ENCODE results near the gene TGFBR3. TPM values are rescaled to one million over a fixed set of nuclear protein-coding genes. Genes with fewer than 3 reads are reported as not detected.

The TGFBR3 gene
- total RNA-seq, 4 donors from 2014 or later: 37.3 to 61.7 (median 48.4) TPM

DNA sequence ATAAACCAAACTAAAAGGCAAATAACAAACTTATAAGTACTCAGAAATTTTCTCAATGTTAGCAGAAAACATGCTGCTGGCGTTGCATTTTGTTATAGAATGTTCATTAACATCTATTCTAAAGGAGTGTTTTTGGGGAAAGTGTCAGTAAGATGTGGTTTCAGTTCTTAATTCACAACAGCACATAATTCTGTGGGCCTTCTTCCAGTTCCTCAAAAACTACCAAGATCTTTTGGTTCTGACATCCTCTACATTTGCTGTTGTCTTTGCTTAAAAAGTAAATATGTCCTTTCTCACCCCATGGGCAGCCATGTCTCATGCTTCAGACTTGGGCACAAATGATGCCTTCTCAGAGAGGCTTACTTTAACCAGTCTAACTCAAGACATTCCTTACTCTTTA lies 232.8 kb downstream of the TGFBR3 start:
- TF ChIP-seq, protein P1, sequence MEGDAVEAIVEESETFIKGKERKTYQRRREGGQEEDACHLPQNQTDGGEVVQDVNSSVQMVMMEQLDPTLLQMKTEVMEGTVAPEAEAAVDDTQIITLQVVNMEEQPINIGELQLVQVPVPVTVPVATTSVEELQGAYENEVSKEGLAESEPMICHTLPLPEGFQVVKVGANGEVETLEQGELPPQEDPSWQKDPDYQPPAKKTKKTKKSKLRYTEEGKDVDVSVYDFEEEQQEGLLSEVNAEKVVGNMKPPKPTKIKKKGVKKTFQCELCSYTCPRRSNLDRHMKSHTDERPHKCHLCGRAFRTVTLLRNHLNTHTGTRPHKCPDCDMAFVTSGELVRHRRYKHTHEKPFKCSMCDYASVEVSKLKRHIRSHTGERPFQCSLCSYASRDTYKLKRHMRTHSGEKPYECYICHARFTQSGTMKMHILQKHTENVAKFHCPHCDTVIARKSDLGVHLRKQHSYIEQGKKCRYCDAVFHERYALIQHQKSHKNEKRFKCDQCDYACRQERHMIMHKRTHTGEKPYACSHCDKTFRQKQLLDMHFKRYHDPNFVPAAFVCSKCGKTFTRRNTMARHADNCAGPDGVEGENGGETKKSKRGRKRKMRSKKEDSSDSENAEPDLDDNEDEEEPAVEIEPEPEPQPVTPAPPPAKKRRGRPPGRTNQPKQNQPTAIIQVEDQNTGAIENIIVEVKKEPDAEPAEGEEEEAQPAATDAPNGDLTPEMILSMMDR (IDR thresholded peaks at IDR 0.05 in 4 of 5, conservative IDR thresholded peaks at IDR 0.05 in 1 of 5): no peak
- no peak for TF ChIP-seq POLR2A (IDR thresholded peaks at IDR 0.05)
- peaks cover 3% of the 10 kb centered on the region in 2 donors for H3K4me1 ChIP-seq
- no peak for ATAC-seq
- no peaks in the 10 kb centered on the region for H3K36me3 ChIP-seq
- no peak for DNase-seq
- H3K4me3 ChIP-seq: no peak overlapping the region
- H3K27me3 ChIP-seq: no peaks in the 10 kb centered on the region
- intact Hi-C loops (cut with DNase I; ENCODE audit: low total_unique reads) (no loop called here), in situ Hi-C loops (cut with MboI; ENCODE audit: low sequenced_read_pairs in 4 of 4) (no loop called here)
- no peak overlapping the region for H3K27ac ChIP-seq
- H3K9me3 ChIP-seq: no peaks in the 10 kb centered on the region

DNA sequence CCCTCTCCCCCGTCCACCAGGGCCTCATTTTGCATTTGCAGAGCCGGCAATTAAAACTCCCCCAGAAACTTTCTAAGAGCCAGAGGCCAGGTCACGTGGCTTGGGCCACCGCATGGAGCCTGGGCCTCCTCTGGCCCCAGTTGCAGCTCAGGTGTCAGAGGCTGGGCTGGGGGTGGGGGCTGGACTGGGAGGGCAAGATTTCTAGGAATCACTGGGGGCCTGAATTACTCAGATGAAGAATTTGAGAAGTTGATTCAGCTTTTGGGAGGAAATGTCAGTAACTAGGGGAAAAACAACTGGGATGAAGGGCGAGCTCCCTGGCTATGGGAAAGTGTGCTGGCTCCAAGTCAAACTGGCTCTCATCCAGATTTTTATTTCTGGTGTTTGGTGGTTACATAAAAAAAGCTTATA lies 234.3 kb downstream of the TGFBR3 start:
- intact Hi-C loops (cut with DNase I; ENCODE audit: low total_unique reads) (no loop called here), in situ Hi-C loops (cut with MboI; ENCODE audit: low sequenced_read_pairs in 4 of 4) (no loop called here)
- TF ChIP-seq, protein P1 (IDR thresholded peaks at IDR 0.05 in 4 of 5, conservative IDR thresholded peaks at IDR 0.05 in 1 of 5): no peak
- no peak for TF ChIP-seq POLR2A (IDR thresholded peaks at IDR 0.05)
- H3K27ac ChIP-seq: peak overlapping the region; percentile 62 to 76 (median 72)
- DNase-seq: peak; percentile 23 to 40
- H3K36me3 ChIP-seq: no peaks in the 10 kb centered on the region
- no peaks in the 10 kb centered on the region for H3K9me3 ChIP-seq
- H3K4me1 ChIP-seq: peaks cover 3% of the 10 kb centered on the region in 2 donors
- H3K4me3 ChIP-seq: no peak overlapping the region
- peak; percentile 19 to 29 for ATAC-seq
- no peaks in the 10 kb centered on the region for H3K27me3 ChIP-seq

DNA sequence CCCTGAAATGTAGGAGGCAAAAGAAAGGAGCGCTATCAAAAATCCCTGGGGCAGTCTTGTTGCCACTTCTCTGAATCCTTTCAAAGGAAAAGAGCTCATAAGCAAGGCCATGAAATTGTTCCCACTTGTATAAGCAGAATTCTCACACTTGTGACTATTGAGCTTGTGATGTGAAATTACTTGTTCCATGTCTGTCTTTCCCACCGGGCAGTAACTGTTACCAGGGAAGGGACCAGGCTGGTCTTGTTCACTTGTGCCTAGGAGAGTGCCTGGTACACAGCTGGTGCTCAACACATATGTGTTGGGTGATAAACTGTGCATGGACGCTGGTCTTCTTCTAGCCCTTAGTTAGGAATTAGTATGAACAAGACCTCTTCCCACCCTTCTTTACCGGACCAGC lies 234.7 kb downstream of the TGFBR3 start:
- TF ChIP-seq, protein P1 (IDR thresholded peaks at IDR 0.05 in 4 of 5, conservative IDR thresholded peaks at IDR 0.05 in 1 of 5): no peak
- no peak for TF ChIP-seq POLR2A (IDR thresholded peaks at IDR 0.05)
- intact Hi-C loops (cut with DNase I; ENCODE audit: low total_unique reads) (no loop called here), in situ Hi-C loops (cut with MboI; ENCODE audit: low sequenced_read_pairs in 4 of 4) (no loop called here)
- no peak overlapping the region for H3K4me3 ChIP-seq
- DNase-seq (no peak), ATAC-seq (peak in 1 of 2 donors; percentile 21)
- no peaks in the 10 kb centered on the region for H3K36me3 ChIP-seq
- H3K27ac ChIP-seq: peak overlapping the region; percentile 62 to 76 (median 72)
- H3K9me3 ChIP-seq: no peaks in the 10 kb centered on the region
- H3K27me3 ChIP-seq: no peaks in the 10 kb centered on the region
- H3K4me1 ChIP-seq: peaks cover 3% of the 10 kb centered on the region in 2 donors

DNA sequence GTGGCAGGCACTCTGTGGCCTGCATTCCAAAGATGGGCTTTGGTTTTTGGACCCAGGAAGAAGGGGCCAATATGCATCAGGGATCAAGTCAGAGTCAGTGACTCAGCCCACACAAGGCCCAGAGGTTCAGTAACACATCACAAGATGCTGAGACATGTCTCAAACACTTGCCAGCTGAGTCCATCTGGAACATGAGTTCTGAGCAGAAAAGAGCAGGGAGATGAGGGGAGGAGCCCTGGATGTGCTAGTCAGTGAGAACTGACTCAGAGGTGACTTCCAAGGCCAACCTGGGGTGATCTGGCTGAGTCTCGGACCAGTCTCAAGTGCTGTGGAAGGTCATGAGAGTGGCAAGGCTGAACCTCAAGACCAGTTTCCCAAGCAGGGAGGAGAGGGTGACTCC lies 235.2 kb downstream of the TGFBR3 start:
- H3K27ac ChIP-seq: peak overlapping the region; percentile 62 to 76 (median 72)

More for the DNA sequence above, 235.2 kb downstream of the TGFBR3 start:
- peaks cover 3% of the 10 kb centered on the region in 2 donors for H3K4me1 ChIP-seq
- H3K9me3 ChIP-seq: no peaks in the 10 kb centered on the region
- no peaks in the 10 kb centered on the region for H3K36me3 ChIP-seq
- intact Hi-C loops (cut with DNase I; ENCODE audit: low total_unique reads): no loop called here
- peak; percentile 70 to 85 for DNase-seq
- no peaks in the 10 kb centered on the region for H3K27me3 ChIP-seq
- in situ Hi-C loops (cut with MboI; ENCODE audit: low sequenced_read_pairs in 4 of 4): no loop called here
- peak; percentile 86 to 89 for ATAC-seq
- TF ChIP-seq POLR2A (IDR thresholded peaks at IDR 0.05): no peak
- TF ChIP-seq, protein P1 (IDR thresholded peaks at IDR 0.05 in 4 of 5, conservative IDR thresholded peaks at IDR 0.05 in 1 of 5): no peak
- H3K4me3 ChIP-seq: no peak overlapping the region

All from gastrocnemius medialis (tissue), 4 donors.